ENCODE data around the gene PRKAB1. TPM values are rescaled to one million over a fixed set of nuclear protein-coding genes. Genes with fewer than 3 reads are reported as not detected.

The PRKAB1 gene
- total RNA-seq, 1 donor from 2014 or later: 22.7 TPM

DNA sequence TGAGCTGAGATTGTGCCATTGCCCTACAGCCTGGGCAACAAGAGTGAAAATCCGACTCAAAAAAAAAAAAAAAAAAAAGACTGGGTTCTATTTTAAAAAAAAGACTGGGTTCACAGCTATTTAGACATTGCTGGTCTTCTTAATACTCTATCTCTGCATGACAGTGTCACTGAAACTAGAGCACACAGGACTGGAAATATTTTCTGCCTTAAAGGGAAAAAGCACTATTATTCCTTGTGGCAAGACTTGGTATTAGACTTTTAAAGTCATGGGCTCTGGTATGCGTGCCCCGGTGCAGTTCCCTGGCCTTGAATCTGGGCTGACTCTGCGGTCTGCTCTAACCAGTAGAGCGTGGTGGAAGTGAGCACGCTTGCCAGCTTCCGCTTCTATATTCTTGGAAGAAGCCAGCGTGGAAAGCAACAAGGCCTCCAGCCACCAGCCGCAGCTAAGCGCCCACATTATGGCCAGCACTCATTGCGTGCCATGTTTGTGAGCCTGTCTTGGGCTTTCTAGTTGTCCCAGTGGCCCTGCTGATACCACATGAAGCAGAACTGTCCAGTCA lies 31.3 kb downstream of the PRKAB1 start:
- Mint-ChIP-seq H3K27me3 (ENCODE audit: low read depth, unreplicated experiment) (peaks cover 2% of the 10 kb centered on the region), H3K36me3 (ENCODE audit: low read depth, unreplicated experiment) (no peaks in the 10 kb centered on the region), H3K4me1 (ENCODE audit: low read depth, unreplicated experiment) (peaks cover 2% of the 10 kb centered on the region), H3K9me3 (ENCODE audit: unreplicated experiment) (no peaks in the 10 kb centered on the region), H3K27ac (ENCODE audit: unreplicated experiment) (no peak overlapping the region), H3K4me3 (ENCODE audit: unreplicated experiment) (no peak overlapping the region)
- Histone ChIP-seq H3K27me3 (ENCODE audit: insufficient read depth, low read length) (no peaks in the 10 kb centered on the region), H3K36me3 (ENCODE audit: insufficient read depth, low read length) (peaks cover 8% of the 10 kb centered on the region), H3K4me1 (ENCODE audit: insufficient read depth, low read length) (peaks cover 3% of the 10 kb centered on the region), H3K9me3 (ENCODE audit: insufficient read depth, low read depth, low read length) (no peaks in the 10 kb centered on the region), H3K79me2 (ENCODE audit: insufficient read depth, low read length) (no peaks in the 10 kb centered on the region), H3K4me3 (ENCODE audit: insufficient read depth, low read depth, low read length) (no peak overlapping the region), H3K27ac (ENCODE audit: low read depth, low read length) (no peak overlapping the region), H3K4me2 (ENCODE audit: low read length) (no peak overlapping the region), H4K20me1 (ENCODE audit: insufficient read depth, low read length) (no peaks in the 10 kb centered on the region), H2AFZ (ENCODE audit: low read depth, low read length) (no peak overlapping the region), H3K9ac (ENCODE audit: low read length) (no peak overlapping the region)
- TF ChIP-seq, protein P1, sequence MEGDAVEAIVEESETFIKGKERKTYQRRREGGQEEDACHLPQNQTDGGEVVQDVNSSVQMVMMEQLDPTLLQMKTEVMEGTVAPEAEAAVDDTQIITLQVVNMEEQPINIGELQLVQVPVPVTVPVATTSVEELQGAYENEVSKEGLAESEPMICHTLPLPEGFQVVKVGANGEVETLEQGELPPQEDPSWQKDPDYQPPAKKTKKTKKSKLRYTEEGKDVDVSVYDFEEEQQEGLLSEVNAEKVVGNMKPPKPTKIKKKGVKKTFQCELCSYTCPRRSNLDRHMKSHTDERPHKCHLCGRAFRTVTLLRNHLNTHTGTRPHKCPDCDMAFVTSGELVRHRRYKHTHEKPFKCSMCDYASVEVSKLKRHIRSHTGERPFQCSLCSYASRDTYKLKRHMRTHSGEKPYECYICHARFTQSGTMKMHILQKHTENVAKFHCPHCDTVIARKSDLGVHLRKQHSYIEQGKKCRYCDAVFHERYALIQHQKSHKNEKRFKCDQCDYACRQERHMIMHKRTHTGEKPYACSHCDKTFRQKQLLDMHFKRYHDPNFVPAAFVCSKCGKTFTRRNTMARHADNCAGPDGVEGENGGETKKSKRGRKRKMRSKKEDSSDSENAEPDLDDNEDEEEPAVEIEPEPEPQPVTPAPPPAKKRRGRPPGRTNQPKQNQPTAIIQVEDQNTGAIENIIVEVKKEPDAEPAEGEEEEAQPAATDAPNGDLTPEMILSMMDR (IDR thresholded peaks at IDR 0.05; ENCODE audit: insufficient read depth, low read depth, low read length): no peak
- TF ChIP-seq EZH2 (IDR thresholded peaks at IDR 0.05; ENCODE audit: insufficient read depth, low read length): no peak
- FAIRE-seq (no peak), DNase-seq (ENCODE audit: low read depth) (no peak)

GRCh38 chr12:119700078-119700477 lies 32.1 kb downstream of the PRKAB1 start:
- no peaks in the 10 kb centered on the region for H3K9me3 ChIP-seq (ENCODE audit: insufficient read depth, low read depth, low read length)
- H3K9me3 Mint-ChIP-seq (ENCODE audit: unreplicated experiment): no peaks in the 10 kb centered on the region
- H3K27me3 Mint-ChIP-seq (ENCODE audit: low read depth, unreplicated experiment): peaks cover 2% of the 10 kb centered on the region
- H3K27ac ChIP-seq (ENCODE audit: low read depth, low read length): no peak overlapping the region
- no peaks in the 10 kb centered on the region for H3K79me2 ChIP-seq (ENCODE audit: insufficient read depth, low read length)
- no peak overlapping the region for H3K27ac Mint-ChIP-seq (ENCODE audit: unreplicated experiment)
- no peaks in the 10 kb centered on the region for H4K20me1 ChIP-seq (ENCODE audit: insufficient read depth, low read length)
- no peaks in the 10 kb centered on the region for H3K36me3 Mint-ChIP-seq (ENCODE audit: low read depth, unreplicated experiment)
- H3K36me3 ChIP-seq (ENCODE audit: insufficient read depth, low read length): peaks cover 8% of the 10 kb centered on the region
- TF ChIP-seq EZH2 (IDR thresholded peaks at IDR 0.05; ENCODE audit: insufficient read depth, low read length): no peak
- TF ChIP-seq, protein P1 (IDR thresholded peaks at IDR 0.05; ENCODE audit: insufficient read depth, low read depth, low read length): no peak
- H3K9ac ChIP-seq (ENCODE audit: low read length): no peak overlapping the region
- H3K27me3 ChIP-seq (ENCODE audit: insufficient read depth, low read length): no peaks in the 10 kb centered on the region
- H3K4me1 ChIP-seq (ENCODE audit: insufficient read depth, low read length): peaks cover 7% of the 10 kb centered on the region
- peaks cover 6% of the 10 kb centered on the region for H3K4me1 Mint-ChIP-seq (ENCODE audit: low read depth, unreplicated experiment)
- H2AFZ ChIP-seq (ENCODE audit: low read depth, low read length): no peak overlapping the region
- no peak overlapping the region for H3K4me3 Mint-ChIP-seq (ENCODE audit: unreplicated experiment)
- DNase-seq (ENCODE audit: low read depth) (no peak), FAIRE-seq (no peak)
- no peak overlapping the region for H3K4me3 ChIP-seq (ENCODE audit: insufficient read depth, low read depth, low read length)
- no peak overlapping the region for H3K4me2 ChIP-seq (ENCODE audit: low read length)

- H3K9ac ChIP-seq (ENCODE audit: low read length): peak overlapping the region; percentile 39
- H3K79me2 ChIP-seq (ENCODE audit: insufficient read depth, low read length): no peaks in the 10 kb centered on the region
- no peaks in the 10 kb centered on the region for H3K36me3 Mint-ChIP-seq (ENCODE audit: low read depth, unreplicated experiment)
- H4K20me1 ChIP-seq (ENCODE audit: insufficient read depth, low read length): no peaks in the 10 kb centered on the region
- peak; percentile 80 for FAIRE-seq
- H3K27me3 ChIP-seq (ENCODE audit: insufficient read depth, low read length): no peaks in the 10 kb centered on the region
- H3K4me3 ChIP-seq (ENCODE audit: insufficient read depth, low read depth, low read length): no peak overlapping the region
- DNase-seq (ENCODE audit: low read depth): peak; percentile 18
- peak overlapping the region; percentile 38 for H2AFZ ChIP-seq (ENCODE audit: low read depth, low read length)
- H3K4me3 Mint-ChIP-seq (ENCODE audit: unreplicated experiment): peak overlapping the region; percentile 27
- no peak overlapping the region for H3K27ac ChIP-seq (ENCODE audit: low read depth, low read length)
- no peak overlapping the region for H3K27ac Mint-ChIP-seq (ENCODE audit: unreplicated experiment)
- no peaks in the 10 kb centered on the region for H3K9me3 Mint-ChIP-seq (ENCODE audit: unreplicated experiment)
- peak overlapping the region; percentile 23 for H3K4me2 ChIP-seq (ENCODE audit: low read length)
- H3K4me1 Mint-ChIP-seq (ENCODE audit: low read depth, unreplicated experiment): peaks cover 6% of the 10 kb centered on the region
- H3K36me3 ChIP-seq (ENCODE audit: insufficient read depth, low read length): peaks cover 6% of the 10 kb centered on the region
- peaks cover 7% of the 10 kb centered on the region for H3K4me1 ChIP-seq (ENCODE audit: insufficient read depth, low read length)
- no peaks in the 10 kb centered on the region for H3K9me3 ChIP-seq (ENCODE audit: insufficient read depth, low read depth, low read length)
- TF ChIP-seq, protein P1 (IDR thresholded peaks at IDR 0.05; ENCODE audit: insufficient read depth, low read depth, low read length): no peak
- TF ChIP-seq EZH2 (IDR thresholded peaks at IDR 0.05; ENCODE audit: insufficient read depth, low read length): no peak
- H3K27me3 Mint-ChIP-seq (ENCODE audit: low read depth, unreplicated experiment): peaks cover 2% of the 10 kb centered on the region
Observed at GRCh38 chr12:119704065-119704747, 36.3 kb downstream of the PRKAB1 start.
